Lower leg skin (tissue), 4 donors: ENCODE measurements around the gene SOCS6. TPM values are rescaled to one million over a fixed set of nuclear protein-coding genes. Genes with fewer than 3 reads are reported as not detected.

ENCODE experiments used
- DNase-seq, 2 donors: peaks; one replicate each; pipeline ENCODE4 v3.0.0-alpha.2; 2019; ENCODE audit warnings: low spot score in 2 of 2
- H3K4me3 ChIP-seq: fragments of 200-600 bp; sonication (generic); 2 replicates; pipeline ENCODE4 v1.5.1; 2017; ENCODE audit warnings: mild to moderate bottlenecking, low read depth; ENCODE audit not compliant: poor library complexity, severe bottlenecking
- CTCF ChIP-seq, 3 donors: fragments of 450-650 bp; IDR thresholded peaks; one replicate each; pipeline ENCODE4 v1.5.1; 2016; ENCODE audit warnings: antibody characterized with exemption in 3 of 3, mild to moderate bottlenecking in 3 of 3, moderate library complexity in 2 of 3
- POLR2A ChIP-seq, 2 donors: fragments of 450-650 bp; IDR thresholded peaks; one replicate each; pipeline ENCODE4 v1.6.1; 2016 to 2017; ENCODE audit warnings: antibody characterized with exemption in 2 of 2, mild to moderate bottlenecking in 1 of 2, moderate library complexity in 1 of 2
- WGBS, 2 donors: methylation state at CpG; one replicate each; pipeline ENCODE4 v1.1.5; 2018; 5-methylcytosine and 5-hydroxymethylcytosine counted together
- intact Hi-C: fragments of 100-400 bp; cut with DNase I; formaldehyde crosslinking; loops from one replicate; pipeline ENCODE4 v1.15.0; 2023; ENCODE audit warnings: low total_unique reads
- total RNA-seq, 4 donors: library from RNA; depleted of rRNA; stranded (reverse); fragments of >200 nt; gene quantifications; one replicate each; pipeline ENCODE4 v1.1.0, GENCODE V29; 2016

SOCS6 gene
- total RNA-seq, 4 donors from 2014 or later, result 13.3 to 19.7 (median 18.7) TPM

- TF ChIP-seq CTCF (IDR thresholded peaks at IDR 0.05) (no peak), POLR2A (IDR thresholded peaks at IDR 0.05) (no peak)
- DNase-seq, result no peak
- intact Hi-C loops, result no loop called here
- H3K4me3 ChIP-seq, result no peak overlapping the region
- 81 to 83% methylated on average over 2 of the region's 2 CpGs for WGBS, 2 donors
Measured at GRCh38 chr18:70372450-70373041, 83.7 kb downstream of the SOCS6 start.

GRCh38 chr18:70373042-70373519 lies 84.2 kb downstream of the SOCS6 start:
- DNase-seq, result no peak
- intact Hi-C loops, result no loop called here
- no peak for TF ChIP-seq POLR2A (IDR thresholded peaks at IDR 0.05)
- no peak for TF ChIP-seq CTCF (IDR thresholded peaks at IDR 0.05)
- 18 to 22% methylated on average over 5 of the region's 5 CpGs for WGBS, 2 donors
- no peak overlapping the region for H3K4me3 ChIP-seq

- intact Hi-C loops, result no loop called here
- no peak overlapping the region for H3K4me3 ChIP-seq
- TF ChIP-seq CTCF (IDR thresholded peaks at IDR 0.05) (no peak), POLR2A (IDR thresholded peaks at IDR 0.05) (no peak)
- 86 to 94% methylated on average over 2 of the region's 2 CpGs for WGBS, 2 donors
- no peak for DNase-seq
Measured at GRCh38 chr18:70374154-70374553, 85.3 kb downstream of the SOCS6 start.

GRCh38 chr18:70376137-70376913 lies 87.5 kb downstream of the SOCS6 start:
- 91 to 93% methylated on average over 15 of the region's 15 CpGs for WGBS, 2 donors
- H3K4me3 ChIP-seq, result no peak overlapping the region
- no peak for TF ChIP-seq POLR2A (IDR thresholded peaks at IDR 0.05)
- TF ChIP-seq CTCF (IDR thresholded peaks at IDR 0.05), result no peak
- no peak for DNase-seq
- intact Hi-C loops, result no loop called here

- intact Hi-C loops, result loop anchor here (1.0 kb wide), 1 partner anchor 58 kb away; no protein-coding TSS in a partner anchor
- WGBS, 2 donors, result 80 to 81% methylated on average over 4 of the region's 4 CpGs
- DNase-seq, result no peak
- TF ChIP-seq CTCF (IDR thresholded peaks at IDR 0.05), result no peak
- TF ChIP-seq POLR2A (IDR thresholded peaks at IDR 0.05), result no peak
- no peak overlapping the region for H3K4me3 ChIP-seq
Measured at GRCh38 chr18:70376914-70377258, 88.0 kb downstream of the SOCS6 start.
